Esophagus (tissue), 2 donors: ENCODE measurements around the gene KIN. TPM values are rescaled to one million over a fixed set of nuclear protein-coding genes. Genes with fewer than 3 reads are reported as not detected.
A peak's percentile ranks its signal among the peaks of the same experiment; 100 is the strongest.
"Not testable (repeated sequence)": the region's sequence is repeated elsewhere in the genome, so short reads cannot be mapped to it uniquely, and the experiment has no call there.

Experiments used
- H3K27ac ChIP-seq, 2 donors: one replicate each; pipeline ENCODE4 v1.5.1; 2013; ENCODE audit warnings: low read depth in 2 of 2, mild to moderate bottlenecking in 2 of 2, inconsistent platforms in 1 of 2, low read length in 1 of 2, moderate library complexity in 1 of 2
- H3K27me3 ChIP-seq, 2 donors: one replicate each; pipeline ENCODE4 v1.6.1; 2013; ENCODE audit warnings: low read length in 2 of 2, control low read depth in 1 of 2, mild to moderate bottlenecking in 1 of 2; ENCODE audit not compliant: insufficient read depth in 2 of 2, control insufficient read depth in 1 of 2
- H3K36me3 ChIP-seq, 2 donors: one replicate each; pipeline ENCODE4 v1.6.1; 2013; ENCODE audit warnings: low read length in 1 of 2; ENCODE audit not compliant: control insufficient read depth in 2 of 2, insufficient read depth in 2 of 2
- H3K4me1 ChIP-seq, 2 donors: one replicate each; pipeline ENCODE4 v1.6.1; 2013; ENCODE audit warnings: low read length in 1 of 2; ENCODE audit not compliant: control insufficient read depth in 2 of 2, insufficient read depth in 2 of 2
- H3K4me3 ChIP-seq, 2 donors: one replicate each; pipeline ENCODE4 v1.5.1; 2013; ENCODE audit warnings: low read length in 2 of 2, mild to moderate bottlenecking in 2 of 2, low read depth in 1 of 2, moderate library complexity in 1 of 2
- H3K9me3 ChIP-seq, 2 donors: one replicate each; pipeline ENCODE4 v1.6.1; 2013; ENCODE audit warnings: mild to moderate bottlenecking in 2 of 2, low read depth in 1 of 2, low read length in 1 of 2, moderate library complexity in 1 of 2; ENCODE audit not compliant: control insufficient read depth in 2 of 2, insufficient read depth in 1 of 2
- WGBS, 2 donors: extraction: QIAGEN DNeasy Blood & Tissue Kit; methylation state at CpG; one replicate each; pipeline ENCODE4 v1.1.7; 2013; 5-methylcytosine and 5-hydroxymethylcytosine counted together
- polyA plus RNA-seq, 2 donors: library from polyadenylated mRNA; stranded (reverse); fragments of 200-250 nt; gene quantifications; one replicate each; pipeline ENCODE4 v1.2.3, GENCODE V29; 2013
- donor health status: healthy with polysubstance abuse.
- donor health status: Bipolar disorder and iron deficiency.

The KIN gene
- polyA plus RNA-seq, 2 donors, result 5.9 to 10.6 TPM

GRCh38 chr10:7818295-7819120, 30.7 kb upstream of the KIN start, which contains the start of gene TAF3:
TSS of gene TAF3 (plus strand) at chr10:7818505. CDS start at chr10:7818710, 205 bp downstream.
- H3K9me3 ChIP-seq, result no peaks in the 10 kb centered on the region
- peaks cover 0 to 2% of the 10 kb centered on the region in 2 donors for H3K4me1 ChIP-seq
- H3K27ac ChIP-seq, result peak within 1 kb of the TSS; percentile 47 to 57
- H3K4me3 ChIP-seq, result peak within 1 kb of the TSS; percentile 95 to 99
- WGBS, 2 donors, result 0 to 1% methylated on average over 70 to 77 of the region's 77 CpGs
- H3K36me3 ChIP-seq, result no peaks in the 10 kb centered on the region
- H3K27me3 ChIP-seq, result no peaks in the 10 kb centered on the region

DNA sequence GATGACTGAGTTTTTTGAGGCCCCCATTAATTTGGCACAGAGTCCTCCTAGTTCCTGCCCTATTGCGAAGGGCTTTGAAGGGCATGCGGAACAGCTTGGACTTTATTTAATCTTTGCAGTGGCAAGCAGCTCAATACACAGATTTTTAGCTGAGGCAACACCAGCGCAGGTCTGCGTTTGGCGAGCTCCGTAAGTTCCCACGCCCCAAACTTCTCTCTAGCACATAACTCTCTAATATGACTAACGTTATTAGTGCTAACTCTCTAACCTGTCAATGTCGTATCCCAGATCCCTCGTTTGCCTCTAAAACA, 30.1 kb upstream of the KIN start:
- H3K4me3 ChIP-seq, result peak overlapping the region; percentile 95 to 99
- no peaks in the 10 kb centered on the region for H3K27me3 ChIP-seq
- no peaks in the 10 kb centered on the region for H3K36me3 ChIP-seq
- 0 to 1% methylated on average over 10 of the region's 10 CpGs for WGBS, 2 donors
- no peaks in the 10 kb centered on the region for H3K9me3 ChIP-seq
- peaks cover 0 to 2% of the 10 kb centered on the region in 2 donors for H3K4me1 ChIP-seq
- H3K27ac ChIP-seq, result peak overlapping the region; percentile 34 to 47

GRCh38 chr10:7817576-7817975, 29.8 kb upstream of the KIN start:
- peak overlapping the region in 1 of 2 donors; percentile 95 for H3K4me3 ChIP-seq
- H3K4me1 ChIP-seq, result peaks cover 0 to 2% of the 10 kb centered on the region in 2 donors
- H3K36me3 ChIP-seq, result no peaks in the 10 kb centered on the region
- WGBS, 2 donors, result 18 to 19% methylated on average over 12 of the region's 12 CpGs
- no peaks in the 10 kb centered on the region for H3K27me3 ChIP-seq
- H3K9me3 ChIP-seq, result no peaks in the 10 kb centered on the region
- peak overlapping the region in 1 of 2 donors; percentile 34 for H3K27ac ChIP-seq

GRCh38 chr10:7813481-7813880, 25.7 kb upstream of the KIN start:
- Histone ChIP-seq H3K27ac (no peak overlapping the region), H3K27me3 (no peaks in the 10 kb centered on the region), H3K9me3 (no peaks in the 10 kb centered on the region), H3K36me3 (peaks cover 0 to 2% of the 10 kb centered on the region in 2 donors), H3K4me1 (peaks cover 0 to 2% of the 10 kb centered on the region in 2 donors), H3K4me3 (no peak overlapping the region)
- WGBS, 2 donors, result 69 to 87% methylated on average over 3 of the region's 3 CpGs

DNA sequence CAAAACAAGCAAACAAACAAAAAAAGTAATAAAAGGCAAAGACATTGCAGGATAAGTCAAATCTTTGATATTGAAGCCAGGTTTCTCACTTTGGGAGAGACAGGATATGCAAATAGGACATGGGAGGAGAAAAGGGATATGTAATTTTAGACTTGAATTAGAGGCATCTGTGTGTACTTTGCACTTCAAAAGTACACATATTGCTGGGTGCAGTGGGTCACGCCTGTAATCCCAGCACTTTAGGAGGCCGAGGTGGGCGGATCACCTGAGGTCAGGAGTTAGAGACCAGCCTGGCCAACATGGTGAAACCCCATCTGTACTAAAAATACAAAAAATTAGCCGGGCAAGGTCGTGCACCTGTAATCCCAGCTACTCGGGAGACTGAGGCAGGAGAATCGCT, 23.9 kb upstream of the KIN start:
- 60 to 69% methylated on average over 7 of the region's 7 CpGs for WGBS, 2 donors
- H3K4me3 ChIP-seq, H3K27ac ChIP-seq, H3K9me3 ChIP-seq, H3K27me3 ChIP-seq, H3K36me3 ChIP-seq, H3K4me1 ChIP-seq: not testable (repeated sequence)

GRCh38 chr10:7811000-7811399, 23.2 kb upstream of the KIN start:
- Histone ChIP-seq H3K4me1 (no peaks in the 10 kb centered on the region), H3K27ac (no peak overlapping the region), H3K9me3 (no peaks in the 10 kb centered on the region), H3K4me3 (no peak overlapping the region), H3K36me3 (peaks cover 0 to 2% of the 10 kb centered on the region in 2 donors), H3K27me3 (no peaks in the 10 kb centered on the region)
- WGBS, 2 donors, result 76% methylated on average over 5 of the region's 5 CpGs

- Histone ChIP-seq H3K27me3 (no peaks in the 10 kb centered on the region), H3K4me1 (no peaks in the 10 kb centered on the region), H3K27ac (no peak overlapping the region), H3K9me3 (no peaks in the 10 kb centered on the region), H3K36me3 (peaks cover 0 to 2% of the 10 kb centered on the region in 2 donors), H3K4me3 (no peak overlapping the region)
- WGBS, 2 donors, result 77 to 79% methylated on average over 7 of the region's 7 CpGs
Measured at GRCh38 chr10:7810443-7810842, 22.6 kb upstream of the KIN start.

- no peaks in the 10 kb centered on the region for H3K9me3 ChIP-seq
- H3K4me3 ChIP-seq, result no peak overlapping the region
- no peak overlapping the region for H3K27ac ChIP-seq
- H3K4me1 ChIP-seq, result no peaks in the 10 kb centered on the region
- 75% methylated on average over 4 of the region's 4 CpGs for WGBS, 2 donors
- H3K36me3 ChIP-seq, result peaks cover 5 to 9% of the 10 kb centered on the region in 2 donors
- no peaks in the 10 kb centered on the region for H3K27me3 ChIP-seq
Measured at GRCh38 chr10:7808686-7809267, 21.0 kb upstream of the KIN start.

- Histone ChIP-seq H3K27me3 (no peaks in the 10 kb centered on the region), H3K36me3 (peaks cover 9 to 16% of the 10 kb centered on the region in 2 donors), H3K4me1 (no peaks in the 10 kb centered on the region), H3K9me3 (no peaks in the 10 kb centered on the region), H3K4me3 (no peak overlapping the region), H3K27ac (no peak overlapping the region)
- 59 to 76% methylated on average over 2 of the region's 2 CpGs for WGBS, 2 donors
Measured at GRCh38 chr10:7804741-7805140, 16.9 kb upstream of the KIN start.

DNA sequence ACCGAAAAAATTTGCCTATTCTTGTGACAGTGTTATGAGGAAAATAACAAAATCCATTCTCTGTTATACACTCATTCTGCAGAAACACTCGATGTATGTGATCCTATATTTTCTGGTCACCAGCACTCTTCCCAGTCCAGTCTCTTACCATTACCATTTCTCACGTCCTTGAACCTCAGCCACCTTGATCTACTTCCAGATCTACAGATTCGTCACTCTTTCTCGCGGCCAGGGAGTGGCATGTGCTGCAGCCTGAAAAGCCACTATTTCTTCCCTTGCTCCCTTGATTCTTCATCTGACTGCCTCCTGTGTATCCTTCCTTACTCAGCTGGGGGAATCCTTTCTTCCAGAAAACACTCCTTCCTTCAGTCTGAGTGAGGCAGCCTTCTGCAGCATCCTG, 16.4 kb upstream of the KIN start:
- Histone ChIP-seq H3K27ac (no peak overlapping the region), H3K27me3 (no peaks in the 10 kb centered on the region), H3K9me3 (no peaks in the 10 kb centered on the region), H3K36me3 (peaks cover 13% of the 10 kb centered on the region in 2 donors), H3K4me3 (no peak overlapping the region), H3K4me1 (no peaks in the 10 kb centered on the region)
- 84 to 92% methylated on average over 6 of the region's 6 CpGs for WGBS, 2 donors
